ENCODE measurements around the gene LGSN. TPM values are rescaled to one million over a fixed set of nuclear protein-coding genes. Genes with fewer than 3 reads are reported as not detected.

The LGSN gene
- total and polyA plus RNA-seq, 2 experiments from 2014 or later = 2.6 to 4.1 TPM

DNA sequence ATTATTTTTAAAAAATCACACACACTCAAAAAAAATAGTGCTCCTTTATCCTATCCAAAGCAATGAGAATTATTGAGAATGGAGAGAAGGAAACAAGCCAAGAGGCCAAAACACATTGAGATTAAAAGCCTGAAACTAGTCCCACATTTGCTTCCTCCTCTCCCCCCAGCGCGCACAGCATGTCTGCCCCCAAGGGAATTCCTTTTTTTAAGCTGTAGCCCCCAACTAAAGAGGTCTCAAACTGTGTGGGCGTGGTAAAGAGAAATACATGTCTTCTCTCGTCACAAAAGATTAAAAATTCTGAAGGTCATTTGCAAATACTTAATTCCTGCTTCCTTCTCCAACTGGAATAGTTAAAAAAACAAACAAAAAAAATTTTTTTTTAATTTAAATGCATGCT lies 52.7 kb downstream of the LGSN start:
- no peaks in the 10 kb centered on the region for H3K36me3 ChIP-seq (replicated peaks; ENCODE audit: insufficient read depth, low read depth)
- H2AFZ ChIP-seq = no peak overlapping the region
- DNase-seq (ENCODE audit: low spot score) = no peak
- no peaks in the 10 kb centered on the region for H3K9me2 ChIP-seq (replicated peaks; ENCODE audit: insufficient read depth)
- no peaks in the 10 kb centered on the region for H3K79me2 ChIP-seq
- H4K20me1 ChIP-seq (ENCODE audit: insufficient read depth, poor library complexity, severe bottlenecking) = no peaks in the 10 kb centered on the region
- H3K4me2 ChIP-seq = no peak overlapping the region
- no peaks in the 10 kb centered on the region for H3K27me3 ChIP-seq
- 87% methylated on average over 4 of the region's 4 CpGs for WGBS (ENCODE audit: low lambda C conversion rate, missing lambda C conversion rate)
- H3K9me3 ChIP-seq (ENCODE audit: low read depth) = no peaks in the 10 kb centered on the region
- H3K27ac ChIP-seq = no peak overlapping the region
- H3K4me3 ChIP-seq = no peak overlapping the region
- H3K4me1 ChIP-seq (ENCODE audit: insufficient read depth) = peaks cover 3% of the 10 kb centered on the region
- TF ChIP-seq, protein P1, sequence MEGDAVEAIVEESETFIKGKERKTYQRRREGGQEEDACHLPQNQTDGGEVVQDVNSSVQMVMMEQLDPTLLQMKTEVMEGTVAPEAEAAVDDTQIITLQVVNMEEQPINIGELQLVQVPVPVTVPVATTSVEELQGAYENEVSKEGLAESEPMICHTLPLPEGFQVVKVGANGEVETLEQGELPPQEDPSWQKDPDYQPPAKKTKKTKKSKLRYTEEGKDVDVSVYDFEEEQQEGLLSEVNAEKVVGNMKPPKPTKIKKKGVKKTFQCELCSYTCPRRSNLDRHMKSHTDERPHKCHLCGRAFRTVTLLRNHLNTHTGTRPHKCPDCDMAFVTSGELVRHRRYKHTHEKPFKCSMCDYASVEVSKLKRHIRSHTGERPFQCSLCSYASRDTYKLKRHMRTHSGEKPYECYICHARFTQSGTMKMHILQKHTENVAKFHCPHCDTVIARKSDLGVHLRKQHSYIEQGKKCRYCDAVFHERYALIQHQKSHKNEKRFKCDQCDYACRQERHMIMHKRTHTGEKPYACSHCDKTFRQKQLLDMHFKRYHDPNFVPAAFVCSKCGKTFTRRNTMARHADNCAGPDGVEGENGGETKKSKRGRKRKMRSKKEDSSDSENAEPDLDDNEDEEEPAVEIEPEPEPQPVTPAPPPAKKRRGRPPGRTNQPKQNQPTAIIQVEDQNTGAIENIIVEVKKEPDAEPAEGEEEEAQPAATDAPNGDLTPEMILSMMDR (IDR thresholded peaks at IDR 0.05; ENCODE audit: poor library complexity) = no peak
- TF ChIP-seq EZH2phosphoT487 (IDR thresholded peaks at IDR 0.05; ENCODE audit: low read depth, severe bottlenecking, unreplicated experiment) (no peak), EZH2 (IDR thresholded peaks at IDR 0.05; ENCODE audit: borderline replicate concordance) (no peak)

DNA sequence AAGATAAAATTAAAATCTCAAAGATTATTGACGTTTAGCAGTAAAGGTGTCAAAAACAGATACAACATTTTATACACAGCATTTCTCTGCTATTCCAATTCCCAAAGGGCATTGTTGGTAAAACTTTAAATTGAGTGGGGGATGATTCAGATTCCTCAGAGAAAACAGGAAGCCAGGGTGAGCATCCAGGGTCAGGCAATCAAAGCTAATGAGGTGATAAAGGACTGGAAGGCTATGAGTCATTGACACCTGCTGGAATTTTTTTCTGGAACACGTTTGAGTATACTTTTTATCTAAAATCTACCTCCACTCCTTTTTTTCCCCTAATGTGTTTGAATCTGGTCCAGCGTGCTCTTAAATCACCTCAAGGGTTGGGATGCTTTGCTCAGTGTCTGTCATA lies 56.3 kb downstream of the LGSN start:
- no peak overlapping the region for H3K4me3 ChIP-seq
- H4K20me1 ChIP-seq (ENCODE audit: insufficient read depth, poor library complexity, severe bottlenecking) = no peaks in the 10 kb centered on the region
- no peak overlapping the region for H3K4me2 ChIP-seq
- no peaks in the 10 kb centered on the region for H3K79me2 ChIP-seq
- H3K4me1 ChIP-seq (ENCODE audit: insufficient read depth) = peaks cover 3% of the 10 kb centered on the region
- WGBS (ENCODE audit: low lambda C conversion rate, missing lambda C conversion rate) = 21% methylated on average over 3 of the region's 3 CpGs
- no peaks in the 10 kb centered on the region for H3K27me3 ChIP-seq
- H3K36me3 ChIP-seq (replicated peaks; ENCODE audit: insufficient read depth, low read depth) = no peaks in the 10 kb centered on the region
- no peaks in the 10 kb centered on the region for H3K9me3 ChIP-seq (ENCODE audit: low read depth)
- H2AFZ ChIP-seq = no peak overlapping the region
- no peak overlapping the region for H3K27ac ChIP-seq
- peak; percentile 10 for DNase-seq (ENCODE audit: low spot score)
- TF ChIP-seq EZH2phosphoT487 (IDR thresholded peaks at IDR 0.05; ENCODE audit: low read depth, severe bottlenecking, unreplicated experiment) (no peak), EZH2 (IDR thresholded peaks at IDR 0.05; ENCODE audit: borderline replicate concordance) (no peak)
- TF ChIP-seq, protein P1 (IDR thresholded peaks at IDR 0.05; ENCODE audit: poor library complexity) = no peak
- no peaks in the 10 kb centered on the region for H3K9me2 ChIP-seq (replicated peaks; ENCODE audit: insufficient read depth)

DNA sequence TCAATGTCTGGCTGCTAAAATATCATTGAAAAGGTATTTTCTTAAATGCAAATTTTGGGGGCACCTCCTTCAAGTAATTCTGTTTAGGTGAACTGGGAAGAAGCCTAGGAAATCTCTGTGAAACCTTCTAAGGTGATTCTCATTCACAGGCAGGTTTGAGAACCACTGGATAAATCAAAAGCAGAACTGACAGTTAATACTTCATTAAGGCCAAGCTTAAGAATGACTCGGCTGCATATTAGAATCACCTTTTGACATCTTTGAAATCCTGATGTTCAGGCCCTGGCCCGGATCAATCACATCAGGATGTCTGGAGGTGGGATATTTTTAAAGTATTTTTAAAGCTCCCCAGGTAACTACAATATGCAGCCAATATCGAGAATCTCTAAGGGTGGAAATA lies 58.0 kb downstream of the LGSN start:
- H2AFZ ChIP-seq = no peak overlapping the region
- H3K9me3 ChIP-seq (ENCODE audit: low read depth) = no peaks in the 10 kb centered on the region
- H3K36me3 ChIP-seq (replicated peaks; ENCODE audit: insufficient read depth, low read depth) = no peaks in the 10 kb centered on the region
- no peak overlapping the region for H3K27ac ChIP-seq
- H3K79me2 ChIP-seq = no peaks in the 10 kb centered on the region
- H4K20me1 ChIP-seq (ENCODE audit: insufficient read depth, poor library complexity, severe bottlenecking) = no peaks in the 10 kb centered on the region
- no peak for DNase-seq (ENCODE audit: low spot score)
- no peaks in the 10 kb centered on the region for H3K9me2 ChIP-seq (replicated peaks; ENCODE audit: insufficient read depth)
- no peaks in the 10 kb centered on the region for H3K27me3 ChIP-seq
- peaks cover 3% of the 10 kb centered on the region for H3K4me1 ChIP-seq (ENCODE audit: insufficient read depth)
- WGBS (ENCODE audit: low lambda C conversion rate, missing lambda C conversion rate) = 89% methylated on average over 3 of the region's 3 CpGs
- no peak for TF ChIP-seq EZH2 (IDR thresholded peaks at IDR 0.05; ENCODE audit: borderline replicate concordance)
- TF ChIP-seq, protein P1 (IDR thresholded peaks at IDR 0.05; ENCODE audit: poor library complexity) = no peak
- no peak for TF ChIP-seq EZH2phosphoT487 (IDR thresholded peaks at IDR 0.05; ENCODE audit: low read depth, severe bottlenecking, unreplicated experiment)
- H3K4me2 ChIP-seq = no peak overlapping the region
- no peak overlapping the region for H3K4me3 ChIP-seq

DNA sequence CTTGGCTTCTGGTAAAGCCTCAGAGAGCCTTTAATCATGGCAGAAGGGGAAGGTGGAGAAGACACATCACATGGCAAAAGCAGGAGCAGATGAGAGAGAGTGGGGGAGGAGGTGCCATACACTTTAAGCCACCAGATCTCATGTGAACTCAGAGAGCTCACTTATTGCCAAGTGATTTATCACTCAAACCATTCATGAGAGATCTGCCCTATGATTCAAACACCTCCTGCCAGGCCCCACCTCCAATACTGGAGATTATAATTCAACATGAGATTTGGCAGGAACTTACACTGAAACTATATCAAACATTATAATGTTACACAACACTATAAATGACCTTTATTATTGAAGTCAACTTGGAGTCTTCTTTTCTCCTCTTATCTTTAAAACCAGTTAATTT lies 60.6 kb downstream of the LGSN start:
- Histone ChIP-seq H3K36me3 (replicated peaks; ENCODE audit: insufficient read depth, low read depth) (no peaks in the 10 kb centered on the region), H3K4me2 (no peak overlapping the region), H3K9me2 (replicated peaks; ENCODE audit: insufficient read depth) (no peaks in the 10 kb centered on the region), H4K20me1 (ENCODE audit: insufficient read depth, poor library complexity, severe bottlenecking) (no peaks in the 10 kb centered on the region), H2AFZ (no peak overlapping the region), H3K4me3 (no peak overlapping the region), H3K9me3 (ENCODE audit: low read depth) (no peaks in the 10 kb centered on the region), H3K79me2 (no peaks in the 10 kb centered on the region), H3K27ac (no peak overlapping the region), H3K27me3 (no peaks in the 10 kb centered on the region), H3K4me1 (ENCODE audit: insufficient read depth) (peaks cover 3% of the 10 kb centered on the region)
- DNase-seq (ENCODE audit: low spot score) = no peak
- TF ChIP-seq, protein P1 (IDR thresholded peaks at IDR 0.05; ENCODE audit: poor library complexity) = no peak
- no peak for TF ChIP-seq EZH2phosphoT487 (IDR thresholded peaks at IDR 0.05; ENCODE audit: low read depth, severe bottlenecking, unreplicated experiment)
